Bronchial epithelial cell (primary cell): ENCODE results near the gene DAGLA. TPM values are rescaled to one million over a fixed set of nuclear protein-coding genes. Genes with fewer than 3 reads are reported as not detected.
"Not testable (repeated sequence)": the region's sequence is repeated elsewhere in the genome, so short reads cannot be mapped to it uniquely, and the experiment has no call there.

Experiments used
- DNase-seq: peaks from one replicate; pipeline ENCODE4 v3.0.0-alpha.2; 2010; ENCODE audit warnings: low read depth
- FAIRE-seq: peaks from 2 replicates; lab custom pipeline; 2011; peaks lifted over from hg19 to GRCh38; lab: Jason Lieb, UNC
- H3K27me3 ChIP-seq: 2 replicates; pipeline ENCODE4 v1.5.1; 2011; ENCODE audit warnings: low read length; ENCODE audit not compliant: control insufficient read depth, insufficient read depth
- H3K36me3 ChIP-seq: 2 replicates; pipeline ENCODE4 v1.5.1; 2011; ENCODE audit warnings: low read length; ENCODE audit not compliant: control insufficient read depth, insufficient read depth
- H3K4me3 ChIP-seq: 2 replicates; pipeline ENCODE4 v1.5.1; 2011; ENCODE audit warnings: mild to moderate bottlenecking, low read depth, low read length, control low read depth
- total RNA-seq: library from RNA; depleted of rRNA; stranded (reverse); fragments of >200 nt; gene quantifications from 2 replicates; pipeline ENCODE4 v1.2.1, GENCODE V29; 2014
- TF ChIP-seq, protein P1 (sequence below): IDR thresholded peaks from 2 replicates; pipeline ENCODE4 v1.5.1; 2011; ENCODE audit warnings: mild to moderate bottlenecking, moderate library complexity, low read length, control low read depth, inconsistent platforms; ENCODE audit not compliant: insufficient read depth, severe bottlenecking

The DAGLA gene
- total RNA-seq, 1 donor from 2014 or later = under 0.01 TPM

- FAIRE-seq (no peak), DNase-seq (peak; percentile 8)
- H3K36me3 ChIP-seq = no peaks in the 10 kb centered on the region
- peaks cover 1% of the 10 kb centered on the region for H3K27me3 ChIP-seq
- H3K4me3 ChIP-seq = no peak overlapping the region
- TF ChIP-seq, protein P1, sequence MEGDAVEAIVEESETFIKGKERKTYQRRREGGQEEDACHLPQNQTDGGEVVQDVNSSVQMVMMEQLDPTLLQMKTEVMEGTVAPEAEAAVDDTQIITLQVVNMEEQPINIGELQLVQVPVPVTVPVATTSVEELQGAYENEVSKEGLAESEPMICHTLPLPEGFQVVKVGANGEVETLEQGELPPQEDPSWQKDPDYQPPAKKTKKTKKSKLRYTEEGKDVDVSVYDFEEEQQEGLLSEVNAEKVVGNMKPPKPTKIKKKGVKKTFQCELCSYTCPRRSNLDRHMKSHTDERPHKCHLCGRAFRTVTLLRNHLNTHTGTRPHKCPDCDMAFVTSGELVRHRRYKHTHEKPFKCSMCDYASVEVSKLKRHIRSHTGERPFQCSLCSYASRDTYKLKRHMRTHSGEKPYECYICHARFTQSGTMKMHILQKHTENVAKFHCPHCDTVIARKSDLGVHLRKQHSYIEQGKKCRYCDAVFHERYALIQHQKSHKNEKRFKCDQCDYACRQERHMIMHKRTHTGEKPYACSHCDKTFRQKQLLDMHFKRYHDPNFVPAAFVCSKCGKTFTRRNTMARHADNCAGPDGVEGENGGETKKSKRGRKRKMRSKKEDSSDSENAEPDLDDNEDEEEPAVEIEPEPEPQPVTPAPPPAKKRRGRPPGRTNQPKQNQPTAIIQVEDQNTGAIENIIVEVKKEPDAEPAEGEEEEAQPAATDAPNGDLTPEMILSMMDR = no peak
Observed at GRCh38 chr11:61657566-61658290, 22.5 kb upstream of the DAGLA start.

DNA sequence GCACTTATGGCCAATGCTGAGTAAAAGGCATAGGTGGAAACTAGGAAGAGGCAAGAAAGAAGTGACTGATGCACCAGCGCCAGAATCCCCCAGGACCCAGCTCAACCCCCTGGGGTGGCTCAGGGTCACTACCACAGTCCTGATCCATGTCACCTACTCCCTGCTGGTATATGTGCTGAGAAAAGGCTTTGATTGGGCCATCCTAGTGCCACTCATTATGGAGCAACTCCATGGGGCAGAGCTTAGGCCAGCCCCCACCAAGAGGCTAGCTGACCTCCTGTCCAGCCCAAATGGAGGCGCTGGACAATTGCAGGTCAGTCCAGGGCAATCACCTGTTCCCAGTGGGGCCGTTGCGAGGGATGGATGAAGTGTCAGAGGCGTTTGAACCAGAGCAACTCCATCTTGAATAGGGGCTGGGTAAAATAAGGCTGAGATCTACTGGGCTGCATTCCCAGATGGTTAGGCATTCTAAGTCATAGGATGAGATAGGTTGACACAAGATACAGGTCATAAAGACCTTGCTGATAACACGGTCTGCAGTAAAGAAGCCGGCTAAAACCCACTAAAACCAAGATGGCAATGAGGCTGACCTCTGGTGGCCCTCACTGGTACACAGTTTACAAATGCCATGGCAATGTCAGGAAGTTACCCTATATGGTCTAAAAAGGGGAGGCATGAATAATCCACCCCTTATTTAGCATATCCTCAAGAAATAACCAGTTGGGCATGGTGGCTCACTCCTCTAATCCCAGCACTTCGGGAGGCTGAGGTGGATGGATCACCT, 20.6 kb upstream of the DAGLA start:
- FAIRE-seq = no peak
- H3K27me3 ChIP-seq = peaks cover 1% of the 10 kb centered on the region
- H3K36me3 ChIP-seq = no peaks in the 10 kb centered on the region
- TF ChIP-seq, protein P1 = peak; percentile 5
- H3K4me3 ChIP-seq = no peak overlapping the region
- DNase-seq = no peak

DNA sequence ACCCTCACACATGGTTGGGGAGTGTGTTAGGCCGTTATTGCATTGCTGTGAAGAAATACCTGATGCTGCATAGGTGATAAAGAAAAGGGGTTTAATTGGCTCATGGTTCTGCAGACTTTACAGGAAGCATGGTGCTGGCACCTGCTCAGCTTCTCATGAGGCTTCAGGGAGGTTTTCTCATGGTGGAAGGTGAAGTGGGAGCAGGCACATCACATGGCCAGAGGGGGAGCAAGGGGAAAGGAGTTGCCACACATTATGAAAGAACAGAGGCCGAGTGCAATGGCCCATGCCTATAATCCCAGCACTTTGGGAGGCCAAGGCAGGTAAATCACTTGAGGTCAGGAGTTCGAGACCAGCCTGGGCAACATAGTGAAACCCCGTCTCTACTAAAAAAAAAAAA, 19.2 kb upstream of the DAGLA start:
- not testable (repeated sequence) for H3K36me3 ChIP-seq, H3K4me3 ChIP-seq, FAIRE-seq, H3K27me3 ChIP-seq, DNase-seq

DNA sequence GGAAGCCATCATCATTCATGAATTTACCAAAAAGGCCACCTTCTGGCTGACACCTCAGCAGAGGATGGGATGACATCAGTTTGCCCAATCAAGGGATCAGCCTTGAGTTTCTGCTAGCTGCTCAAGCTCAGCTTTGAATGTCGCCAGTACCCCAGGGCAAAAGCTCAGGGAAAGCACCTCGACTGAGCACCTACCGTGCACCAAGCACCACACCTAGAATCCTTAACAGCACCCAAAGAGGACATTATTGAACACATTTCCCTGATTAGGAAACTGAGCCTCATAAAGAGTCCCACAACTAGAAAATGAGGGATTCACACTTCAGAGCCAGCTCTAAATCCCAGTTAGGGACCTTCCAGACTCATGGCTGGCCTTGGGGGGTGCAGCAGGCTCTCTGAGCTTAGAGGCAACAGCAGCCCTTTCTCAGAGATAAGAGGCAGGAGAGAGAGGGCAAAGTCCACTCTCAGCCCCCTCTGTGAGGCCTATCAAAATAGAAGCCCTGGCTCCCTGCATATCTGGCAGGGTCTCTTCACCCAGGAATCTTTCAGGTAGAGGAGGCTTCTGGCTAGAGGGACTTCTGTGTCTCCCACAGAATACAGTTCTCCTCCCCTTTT, 13.4 kb upstream of the DAGLA start:
- Histone ChIP-seq H3K4me3 (no peak overlapping the region), H3K36me3 (no peaks in the 10 kb centered on the region), H3K27me3 (peaks cover 10% of the 10 kb centered on the region)
- FAIRE-seq (no peak), DNase-seq (no peak)
- TF ChIP-seq, protein P1 = no peak

GRCh38 chr11:61667684-61668305, 12.4 kb upstream of the DAGLA start:
- DNase-seq (no peak), FAIRE-seq (no peak)
- H3K27me3 ChIP-seq = peaks cover 10% of the 10 kb centered on the region
- TF ChIP-seq, protein P1 = no peak
- no peaks in the 10 kb centered on the region for H3K36me3 ChIP-seq
- no peak overlapping the region for H3K4me3 ChIP-seq

DNA sequence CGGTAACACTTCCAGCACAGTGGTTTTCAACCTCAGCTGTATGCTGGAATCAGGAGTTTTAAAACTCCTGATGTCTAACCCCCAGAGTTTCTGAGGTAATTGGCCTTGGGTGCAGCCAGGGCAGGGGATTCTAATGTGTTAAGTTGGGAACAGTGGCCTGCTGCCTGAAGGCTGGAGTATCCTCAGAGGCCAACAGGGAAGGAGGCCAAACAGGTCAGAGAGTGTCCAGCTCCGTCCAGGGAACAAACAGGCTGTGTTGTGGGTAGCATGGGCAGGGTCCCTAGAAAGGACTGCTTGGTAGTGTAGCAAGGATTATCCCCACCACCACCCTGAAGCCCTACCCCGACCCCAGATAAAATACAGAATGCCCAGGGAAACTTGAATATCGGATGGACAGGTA, 10.8 kb upstream of the DAGLA start:
- FAIRE-seq (no peak), DNase-seq (no peak)
- Histone ChIP-seq H3K36me3 (no peaks in the 10 kb centered on the region), H3K4me3 (no peak overlapping the region), H3K27me3 (peaks cover 11% of the 10 kb centered on the region)
- TF ChIP-seq, protein P1 = no peak
